MG63 (cell line): ENCODE results near the gene MAP3K7. TPM values are rescaled to one million over a fixed set of nuclear protein-coding genes. Genes with fewer than 3 reads are reported as not detected.

Experiments
- DNase-seq: peaks from one replicate; pipeline ENCODE4 v3.0.0-alpha.2; 2020
- H3K27me3 ChIP-seq: fragments of 250-450 bp; sonication (Bioruptor Pico); 2 replicates; pipeline ENCODE4 v1.5.1; 2020; ENCODE audit warnings: mild to moderate bottlenecking, moderate library complexity
- H3K36me3 ChIP-seq: fragments of 250-450 bp; sonication (Bioruptor Pico); 2 replicates; pipeline ENCODE4 v1.5.1; 2020; ENCODE audit warnings: mild to moderate bottlenecking, moderate library complexity
- H3K4me3 ChIP-seq: fragments of 250-450 bp; sonication (Bioruptor Pico); 2 replicates; pipeline ENCODE4 v1.5.1; 2020; ENCODE audit warnings: mild to moderate bottlenecking, moderate library complexity
- H3K9me3 ChIP-seq: fragments of 250-450 bp; sonication (Bioruptor Pico); 2 replicates; pipeline ENCODE4 v1.5.1; 2020; ENCODE audit warnings: mild to moderate bottlenecking, moderate library complexity
- total RNA-seq: library from RNA; depleted of rRNA; stranded (reverse); fragments of >200 nt; shearing (Covaris generic); gene quantifications from 2 replicates; pipeline ENCODE4 v1.2.3, GENCODE V29; 2014; ENCODE audit warnings: low replicate concordance

The MAP3K7 gene
- total RNA-seq, 1 experiment from 2014 or later = 25.6 TPM

- no peak for DNase-seq
- Histone ChIP-seq H3K4me3 (no peak overlapping the region), H3K27me3 (no peaks in the 10 kb centered on the region), H3K9me3 (no peaks in the 10 kb centered on the region), H3K36me3 (no peaks in the 10 kb centered on the region)
Measured at GRCh38 chr6:90502866-90503407, 83.9 kb downstream of the MAP3K7 start.

DNA sequence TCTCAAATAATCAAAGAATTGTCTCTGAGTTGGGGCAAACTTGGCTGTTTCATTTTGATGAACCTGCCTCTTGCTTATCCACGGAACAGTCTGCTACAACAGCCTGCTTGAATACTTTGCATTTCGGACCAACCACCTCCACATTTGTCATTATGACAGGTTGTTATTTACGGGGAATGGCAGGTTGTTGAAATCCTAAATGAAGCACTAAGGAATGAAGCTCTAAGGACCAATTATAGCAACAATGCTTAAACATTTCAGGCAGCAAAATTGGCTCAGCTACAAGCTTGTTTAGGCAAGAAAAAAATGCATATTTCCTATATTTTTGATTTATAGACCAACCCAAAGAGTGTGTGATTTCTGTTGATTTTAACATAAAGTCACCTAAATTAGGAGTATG lies 84.5 kb downstream of the MAP3K7 start:
- no peak for DNase-seq
- no peaks in the 10 kb centered on the region for H3K27me3 ChIP-seq
- no peaks in the 10 kb centered on the region for H3K36me3 ChIP-seq
- H3K9me3 ChIP-seq = no peaks in the 10 kb centered on the region
- no peak overlapping the region for H3K4me3 ChIP-seq

- no peak for DNase-seq
- Histone ChIP-seq H3K9me3 (no peaks in the 10 kb centered on the region), H3K4me3 (no peak overlapping the region), H3K36me3 (no peaks in the 10 kb centered on the region), H3K27me3 (no peaks in the 10 kb centered on the region)
Measured at GRCh38 chr6:90500458-90500857, 86.4 kb downstream of the MAP3K7 start.

GRCh38 chr6:90497411-90497810 lies 89.5 kb downstream of the MAP3K7 start:
- DNase-seq = no peak
- Histone ChIP-seq H3K9me3 (no peaks in the 10 kb centered on the region), H3K36me3 (no peaks in the 10 kb centered on the region), H3K27me3 (no peaks in the 10 kb centered on the region), H3K4me3 (no peak overlapping the region)

DNA sequence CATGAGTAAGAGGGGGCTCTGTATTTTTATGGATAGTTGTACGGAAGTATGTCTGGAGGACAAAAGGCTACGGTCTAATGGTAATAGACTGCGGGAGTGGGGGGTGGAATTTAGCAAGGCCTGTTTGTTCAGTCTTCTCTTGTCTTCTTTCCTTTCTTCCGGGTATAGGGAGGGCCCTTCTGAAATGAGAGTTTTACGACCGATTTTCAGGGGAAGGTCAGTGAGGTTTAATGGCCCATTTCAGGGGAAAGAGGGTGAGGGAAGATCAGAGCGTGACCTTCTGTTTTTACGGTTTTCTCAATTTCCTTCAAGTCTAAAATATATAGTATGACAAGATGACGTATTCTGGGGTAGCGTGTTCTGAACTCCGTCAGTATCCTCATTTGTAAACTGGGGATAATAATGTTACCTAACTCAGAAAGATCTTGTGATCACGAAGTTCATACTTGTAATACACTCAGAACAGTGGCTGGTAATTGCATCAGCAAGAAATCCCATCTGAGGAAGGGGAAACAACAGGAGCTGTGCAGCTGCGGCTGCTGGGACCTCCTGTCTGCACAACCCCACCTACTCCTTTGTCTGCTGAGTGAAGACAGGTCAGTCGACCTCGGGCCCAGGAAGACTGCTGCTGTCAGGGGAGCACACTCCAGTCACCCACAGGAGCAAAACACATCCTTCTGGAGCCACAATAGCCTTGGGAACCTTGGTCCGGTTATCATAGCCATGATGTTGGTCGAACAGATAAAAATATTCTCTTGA lies 90.4 kb downstream of the MAP3K7 start:
- no peaks in the 10 kb centered on the region for H3K27me3 ChIP-seq
- no peak overlapping the region for H3K4me3 ChIP-seq
- no peak for DNase-seq
- H3K9me3 ChIP-seq = no peaks in the 10 kb centered on the region
- H3K36me3 ChIP-seq = no peaks in the 10 kb centered on the region

DNA sequence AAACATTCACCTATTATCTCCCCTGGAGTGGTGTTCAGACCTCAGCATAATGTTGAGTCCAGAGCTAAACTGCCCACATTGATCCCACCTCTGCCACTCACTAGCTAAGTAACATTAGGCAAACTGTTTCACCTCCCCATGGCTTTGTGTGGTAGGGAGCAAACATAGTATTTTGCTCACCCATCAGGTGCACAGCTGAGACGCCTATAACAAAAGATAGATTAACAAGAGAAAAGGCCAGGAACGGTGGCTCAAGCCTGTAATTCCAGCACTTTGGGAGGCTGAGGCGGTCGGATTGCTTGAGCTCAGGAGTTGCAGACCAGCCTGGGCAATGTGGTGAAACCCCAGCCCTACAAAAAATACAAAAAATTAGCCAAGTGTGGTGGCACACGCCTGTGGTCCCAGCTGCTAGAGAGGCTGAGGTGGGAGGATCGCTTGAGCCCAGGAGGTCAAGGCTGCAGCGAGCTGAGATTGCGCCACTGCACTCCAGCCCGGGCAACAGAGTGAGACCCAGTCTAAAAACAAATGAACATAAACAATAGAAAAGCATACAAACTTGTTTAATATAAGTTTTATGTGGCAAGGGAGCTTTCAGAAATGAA lies 91.6 kb downstream of the MAP3K7 start:
- no peaks in the 10 kb centered on the region; the same call in 1 of the 2 replicates for H3K27me3 ChIP-seq
- H3K9me3 ChIP-seq = no peaks in the 10 kb centered on the region
- H3K4me3 ChIP-seq = no peak overlapping the region
- no peaks in the 10 kb centered on the region for H3K36me3 ChIP-seq
- no peak for DNase-seq

DNA sequence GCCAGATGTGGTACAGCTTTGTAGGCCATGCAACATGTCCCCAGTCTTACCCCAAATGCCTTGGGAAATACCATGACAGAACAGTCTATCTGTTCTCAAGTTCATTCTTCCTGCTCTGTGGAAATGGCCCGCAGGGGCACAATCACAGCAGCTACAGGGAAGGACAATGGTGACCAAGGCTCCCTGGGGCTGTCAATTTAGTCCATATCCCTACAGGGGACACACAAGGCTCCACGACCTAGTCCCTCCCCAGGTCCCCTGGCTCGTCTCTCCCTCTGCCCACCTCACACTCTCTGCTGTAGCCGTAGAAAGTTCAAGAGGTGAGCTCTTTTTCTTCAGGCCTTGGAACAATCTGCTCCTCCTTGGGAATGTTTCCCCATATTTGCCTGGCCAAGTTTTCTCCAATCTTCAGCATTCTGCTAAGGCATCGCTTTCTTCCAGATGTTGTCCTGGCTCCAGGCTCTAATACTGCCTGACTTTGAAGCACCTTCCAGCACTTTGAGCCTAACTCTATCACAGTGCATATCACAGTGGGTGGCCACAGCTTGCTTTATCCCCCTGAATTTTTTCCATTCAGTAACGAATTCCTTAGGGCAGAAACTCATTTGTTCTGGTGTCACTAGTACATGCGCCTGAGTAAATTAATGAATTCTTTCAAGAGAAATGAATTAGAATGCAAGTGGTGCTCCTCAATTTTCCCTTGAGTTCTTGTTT lies 92.6 kb downstream of the MAP3K7 start:
- Histone ChIP-seq H3K27me3 (no peaks in the 10 kb centered on the region; the same call in 1 of the 2 replicates), H3K9me3 (no peaks in the 10 kb centered on the region), H3K4me3 (no peak overlapping the region), H3K36me3 (no peaks in the 10 kb centered on the region)
- DNase-seq = no peak

- Histone ChIP-seq H3K36me3 (no peaks in the 10 kb centered on the region), H3K27me3 (no peaks in the 10 kb centered on the region; the same call in 1 of the 2 replicates), H3K4me3 (no peak overlapping the region), H3K9me3 (no peaks in the 10 kb centered on the region)
- no peak for DNase-seq
Measured at GRCh38 chr6:90493332-90493731, 93.5 kb downstream of the MAP3K7 start.

DNA sequence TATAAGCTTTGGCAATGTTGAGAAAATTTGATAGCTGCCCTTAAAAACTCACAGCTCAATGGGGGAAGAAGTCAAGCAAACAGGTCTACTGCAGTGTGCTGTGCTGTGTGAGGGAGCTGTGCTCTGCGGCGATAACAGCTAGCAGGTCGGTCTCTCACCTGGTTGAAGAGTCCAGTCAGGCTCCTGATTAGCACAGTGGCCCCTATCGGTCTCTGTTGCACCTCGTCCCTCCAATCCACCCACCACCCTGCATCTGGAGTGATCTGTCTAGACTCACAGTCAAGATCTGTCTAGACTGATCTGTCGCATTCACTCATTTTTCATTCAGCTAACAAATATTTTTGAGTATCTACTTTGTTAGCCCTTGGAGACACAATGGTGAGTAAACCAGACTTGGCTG lies 94.1 kb downstream of the MAP3K7 start:
- no peak overlapping the region for H3K4me3 ChIP-seq
- H3K36me3 ChIP-seq = no peaks in the 10 kb centered on the region
- H3K9me3 ChIP-seq = no peaks in the 10 kb centered on the region
- no peaks in the 10 kb centered on the region; the same call in 1 of the 2 replicates for H3K27me3 ChIP-seq
- DNase-seq = no peak

- no peak overlapping the region for H3K4me3 ChIP-seq
- no peaks in the 10 kb centered on the region for H3K9me3 ChIP-seq
- DNase-seq = no peak
- H3K36me3 ChIP-seq = no peaks in the 10 kb centered on the region
- no peaks in the 10 kb centered on the region; the same call in 1 of the 2 replicates for H3K27me3 ChIP-seq
Measured at GRCh38 chr6:90492369-90492768, 94.5 kb downstream of the MAP3K7 start.

DNA sequence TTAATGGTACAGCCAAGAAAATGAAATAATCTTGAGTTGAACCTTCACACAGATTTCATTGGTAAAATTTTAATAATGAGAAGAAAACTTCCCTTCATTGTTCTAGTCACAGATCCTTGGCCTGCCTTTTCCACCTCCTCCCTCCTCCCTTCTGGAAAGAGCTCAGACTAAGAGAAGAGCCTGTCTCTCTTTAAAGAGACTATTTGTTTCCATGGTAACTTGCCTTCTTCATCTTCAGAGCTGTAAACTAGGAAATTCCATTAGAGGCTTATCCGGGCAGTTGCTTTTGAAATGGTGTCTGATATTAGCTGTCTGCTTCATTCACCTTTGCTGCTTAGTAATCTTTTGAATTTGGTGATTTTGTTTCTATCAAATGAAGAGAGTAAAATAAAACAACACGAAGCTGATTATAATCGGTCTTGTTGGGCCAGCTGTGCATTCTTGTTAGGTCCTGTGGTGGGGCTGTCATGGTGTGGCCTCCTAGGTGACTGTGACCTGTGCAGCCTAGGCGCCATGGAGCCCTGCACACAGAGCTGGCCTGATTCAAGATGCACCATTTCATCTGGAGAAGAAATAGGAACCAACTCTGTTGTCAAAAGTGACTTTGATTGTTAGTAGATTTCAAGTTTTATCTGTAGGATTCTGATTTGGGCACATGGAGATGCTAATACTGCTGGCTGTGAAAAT lies 96.7 kb downstream of the MAP3K7 start:
- Histone ChIP-seq H3K9me3 (no peaks in the 10 kb centered on the region), H3K36me3 (no peaks in the 10 kb centered on the region), H3K27me3 (no peaks in the 10 kb centered on the region; the same call in 1 of the 2 replicates), H3K4me3 (no peak overlapping the region)
- DNase-seq = no peak

GRCh38 chr6:90488816-90489215 lies 98.1 kb downstream of the MAP3K7 start:
- no peak for DNase-seq
- H3K27me3 ChIP-seq = no peaks in the 10 kb centered on the region; the same call in 1 of the 2 replicates
- H3K36me3 ChIP-seq = no peaks in the 10 kb centered on the region
- no peaks in the 10 kb centered on the region for H3K9me3 ChIP-seq
- H3K4me3 ChIP-seq = no peak overlapping the region

- Histone ChIP-seq H3K27me3 (no peaks in the 10 kb centered on the region; the same call in 1 of the 2 replicates), H3K4me3 (no peak overlapping the region), H3K9me3 (no peaks in the 10 kb centered on the region), H3K36me3 (no peaks in the 10 kb centered on the region)
- DNase-seq = no peak
Measured at GRCh38 chr6:90485635-90486277, 101.1 kb downstream of the MAP3K7 start.

DNA sequence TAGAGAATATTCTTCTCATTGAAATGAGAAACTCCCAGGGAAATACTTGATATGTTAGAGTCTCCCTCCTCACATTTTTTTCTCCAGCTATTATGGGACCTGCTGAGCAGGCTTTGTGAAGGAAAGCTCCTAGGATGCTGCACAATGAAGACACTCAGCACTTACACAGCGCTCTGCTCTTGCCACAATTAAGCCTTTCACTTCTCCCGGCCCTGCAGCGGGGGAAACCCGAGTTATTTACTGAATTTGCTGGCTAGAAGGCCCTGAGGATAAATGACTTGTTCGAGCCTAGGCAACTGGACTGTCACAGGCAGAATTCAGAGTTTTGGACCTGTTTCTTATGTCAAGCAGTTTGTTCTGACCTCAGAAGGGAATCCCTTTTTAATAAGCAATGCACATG lies 102.0 kb downstream of the MAP3K7 start:
- Histone ChIP-seq H3K27me3 (no peaks in the 10 kb centered on the region; the same call in 1 of the 2 replicates), H3K4me3 (no peak overlapping the region), H3K9me3 (no peaks in the 10 kb centered on the region), H3K36me3 (no peaks in the 10 kb centered on the region)
- no peak for DNase-seq

DNA sequence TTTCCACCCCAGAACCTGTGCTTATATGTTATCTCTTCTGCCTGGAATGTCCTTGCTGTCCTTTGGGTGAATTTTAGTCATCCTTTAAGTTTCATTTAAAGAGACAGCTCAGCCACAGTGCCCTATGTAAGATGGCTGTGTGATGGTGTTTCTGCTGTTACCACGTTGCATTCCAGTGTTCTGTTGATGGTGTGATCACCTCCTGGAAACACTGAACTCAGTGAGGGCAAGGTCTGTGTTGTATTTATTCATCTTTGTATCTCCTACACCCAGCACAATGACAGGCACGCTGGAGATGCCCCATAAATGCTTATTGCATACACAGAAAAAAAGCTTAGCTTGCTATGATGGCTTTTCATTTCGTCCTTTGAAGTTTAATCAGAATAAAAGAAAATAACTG lies 102.5 kb downstream of the MAP3K7 start:
- no peak overlapping the region for H3K4me3 ChIP-seq
- no peak for DNase-seq
- no peaks in the 10 kb centered on the region for H3K36me3 ChIP-seq
- no peaks in the 10 kb centered on the region for H3K9me3 ChIP-seq
- no peaks in the 10 kb centered on the region for H3K27me3 ChIP-seq

DNA sequence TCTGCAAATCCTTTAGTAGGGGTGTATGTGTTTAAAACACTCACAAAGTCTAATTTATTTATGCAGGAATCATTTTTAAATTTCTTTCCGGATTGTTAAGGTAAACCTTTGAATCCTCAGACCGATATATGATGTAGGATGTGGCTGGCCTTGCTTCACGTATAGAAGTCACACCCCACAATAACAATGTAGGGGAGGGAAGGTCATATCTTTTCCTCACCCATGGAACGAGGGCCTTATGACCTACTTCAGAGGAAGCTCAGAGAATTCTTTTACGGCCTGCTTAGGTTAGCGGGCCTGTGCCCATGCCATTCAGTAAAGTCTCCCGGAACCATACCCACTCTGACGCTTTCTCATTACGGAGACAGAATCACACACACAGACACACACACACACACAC lies 102.9 kb downstream of the MAP3K7 start:
- Histone ChIP-seq H3K36me3 (no peaks in the 10 kb centered on the region), H3K4me3 (no peak overlapping the region), H3K9me3 (no peaks in the 10 kb centered on the region), H3K27me3 (no peaks in the 10 kb centered on the region)
- DNase-seq = no peak
